SK-N-MC (cell line): Measurements from ENCODE around the gene KIF3C.
"Not testable (repeated sequence)": the region's sequence is repeated elsewhere in the genome, so short reads cannot be mapped to it uniquely, and the experiment has no call there.

Experiments used
- DNase-seq: peaks from one replicate; pipeline ENCODE4 v3.0.0-alpha.2; 2011; ENCODE audit warnings: low read depth, low spot score
- H3K27ac ChIP-seq: fragments of 200-600 bp; sonication (generic); 2 replicates; pipeline ENCODE4 v1.5.1; 2016; ENCODE audit warnings: mixed run types
- H3K36me3 ChIP-seq: fragments of 200-600 bp; sonication (generic); 2 replicates; pipeline ENCODE4 v1.6.1; 2017; ENCODE audit warnings: antibody characterized with exemption, low read length, mixed read lengths; ENCODE audit not compliant: insufficient read depth
- H3K4me3 ChIP-seq: fragments of 200-600 bp; sonication (generic); 2 replicates; pipeline ENCODE4 v1.5.1; 2016
- H3K9ac ChIP-seq: fragments of 200-600 bp; sonication (generic); 2 replicates; pipeline ENCODE4 v1.8.0; 2017; ENCODE audit warnings: mixed run types, mixed read lengths; ENCODE audit not compliant: insufficient read length
- H3K9me3 ChIP-seq: fragments of 200-600 bp; sonication (generic); 2 replicates; pipeline ENCODE4 v1.6.1; 2017; ENCODE audit warnings: low read depth, mild to moderate bottlenecking, antibody characterized with exemption, low read length, moderate library complexity, mixed read lengths
- EZH2 ChIP-seq: fragments of 200-600 bp; sonication (generic); IDR thresholded peaks from one replicate; pipeline ENCODE4 v1.6.1; 2017; ENCODE audit warnings: antibody characterized with exemption
- FOXP2 ChIP-seq: optimal IDR thresholded peaks from 2 replicates; pipeline ENCODE3; 2011; ENCODE audit warnings: mild to moderate bottlenecking, moderate library complexity; ENCODE audit not compliant: insufficient read depth; ENCODE audit errors: extremely low read length, control extremely low read depth
- POLR2AphosphoS5 ChIP-seq: IDR thresholded peaks from 2 replicates; pipeline ENCODE4 v1.6.1; 2012; ENCODE audit warnings: mild to moderate bottlenecking, low read depth, low read length, borderline replicate concordance

The KIF3C gene

DNA sequence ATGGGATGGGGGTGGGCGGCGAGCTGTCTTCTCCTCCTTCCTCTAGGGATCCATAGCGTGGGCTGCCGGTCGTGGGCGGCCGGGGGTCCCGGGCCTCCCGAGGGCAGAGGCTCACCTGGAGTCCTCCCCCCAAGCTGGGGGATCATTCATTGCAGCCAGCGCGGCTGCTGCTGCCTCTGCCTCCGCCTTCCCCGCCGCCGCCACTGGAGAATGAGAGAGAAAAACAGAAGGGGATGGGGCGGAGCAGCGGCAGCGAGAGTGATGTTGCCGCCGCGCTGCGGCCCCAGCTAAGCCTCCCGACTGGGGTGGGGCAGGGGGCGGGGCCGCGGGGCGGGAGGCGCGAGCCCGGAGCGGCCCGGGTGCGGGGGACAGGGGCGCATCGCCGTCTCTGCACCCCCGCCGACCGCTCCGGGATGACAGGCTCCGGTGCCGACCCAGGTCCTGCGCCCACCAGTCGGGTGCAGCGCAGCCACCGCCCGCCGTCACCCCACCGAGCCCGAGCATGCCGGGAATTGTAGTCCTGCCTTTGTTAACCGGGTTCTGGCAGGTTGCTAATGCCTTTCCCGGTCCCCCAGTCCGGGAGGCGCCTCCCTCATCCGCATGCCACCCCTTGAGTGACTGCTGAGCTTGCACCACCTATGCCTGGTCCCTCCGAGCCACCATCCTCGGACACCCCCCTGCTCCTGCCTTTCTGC lies at the start of gene KIF3C:
KIF3C (minus strand) TSS at position 225 of the 695 bp plus-strand sequence. CDS start 580 bp downstream, outside the sequence.
- peak within 1 kb of the TSS; percentile 81 for H3K9ac ChIP-seq
- no peaks in the 10 kb centered on the region for H3K36me3 ChIP-seq
- H3K27ac ChIP-seq = no peak within 1 kb of the TSS
- H3K4me3 ChIP-seq = peak within 1 kb of the TSS; percentile 92
- DNase-seq = no peak
- H3K9me3 ChIP-seq = no peaks in the 10 kb centered on the region
- TF ChIP-seq EZH2 (no peak), POLR2AphosphoS5 (peak; percentile 71), FOXP2 (peak; percentile 65)

DNA sequence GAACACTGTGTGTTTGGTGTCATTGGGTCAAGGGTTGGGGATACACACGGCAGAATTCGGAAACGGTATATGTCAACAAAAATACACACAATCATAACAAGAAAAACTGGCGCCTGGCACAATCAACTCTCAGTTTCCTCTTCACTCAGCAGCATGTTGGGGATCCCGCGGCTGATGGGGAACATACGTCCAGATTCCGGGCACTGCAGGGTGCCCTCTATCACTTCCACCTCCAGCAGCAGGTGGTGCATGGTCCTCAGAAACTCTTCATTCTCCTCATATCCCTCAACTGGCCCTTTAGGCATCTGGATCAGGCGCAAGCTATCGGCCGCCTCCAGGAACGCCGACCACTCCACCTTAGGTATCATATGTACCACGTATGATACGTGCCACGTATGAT lies 45.8 kb upstream of the KIF3C start:
- not testable (repeated sequence) for H3K36me3 ChIP-seq, DNase-seq, H3K9ac ChIP-seq, H3K9me3 ChIP-seq, H3K4me3 ChIP-seq, H3K27ac ChIP-seq

- no peak for TF ChIP-seq FOXP2
- TF ChIP-seq EZH2 = no peak
- TF ChIP-seq POLR2AphosphoS5 = no peak
- DNase-seq = no peak
- no peaks in the 10 kb centered on the region for H3K9me3 ChIP-seq
- no peak overlapping the region for H3K4me3 ChIP-seq
- H3K9ac ChIP-seq = no peak overlapping the region
- H3K36me3 ChIP-seq = no peaks in the 10 kb centered on the region
- H3K27ac ChIP-seq = no peak overlapping the region
Observed at GRCh38 chr2:26025509-26025908, 43.2 kb upstream of the KIF3C start.

DNA sequence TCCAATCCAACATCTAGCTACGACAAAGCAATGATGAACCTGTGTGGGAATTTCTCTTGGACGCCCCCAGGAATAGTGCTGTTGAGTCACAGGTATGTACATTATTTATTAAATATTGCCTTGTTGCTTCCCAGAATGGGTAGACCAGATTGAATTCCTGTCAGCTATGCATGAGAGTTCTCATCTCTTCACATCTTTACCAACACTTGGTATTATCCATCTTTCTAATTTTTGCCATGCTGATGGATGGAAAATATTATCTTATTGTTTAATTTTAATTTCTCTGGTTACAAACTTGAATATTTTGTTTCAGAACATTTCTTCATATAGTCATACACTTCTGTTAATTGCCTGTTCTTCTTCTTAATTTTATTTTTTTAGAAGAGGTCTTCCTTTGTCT lies 42.0 kb upstream of the KIF3C start:
- no peak overlapping the region for H3K9ac ChIP-seq
- no peak for TF ChIP-seq FOXP2
- TF ChIP-seq POLR2AphosphoS5 = no peak
- no peak for TF ChIP-seq EZH2
- H3K27ac ChIP-seq = no peak overlapping the region
- DNase-seq = no peak
- H3K36me3 ChIP-seq = no peaks in the 10 kb centered on the region
- no peaks in the 10 kb centered on the region for H3K9me3 ChIP-seq
- H3K4me3 ChIP-seq = no peak overlapping the region

GRCh38 chr2:26020231-26020640 lies 37.9 kb upstream of the KIF3C start:
- no peak overlapping the region for H3K27ac ChIP-seq
- H3K9me3 ChIP-seq = no peaks in the 10 kb centered on the region
- no peak overlapping the region for H3K9ac ChIP-seq
- no peak for DNase-seq
- no peak overlapping the region for H3K4me3 ChIP-seq
- TF ChIP-seq POLR2AphosphoS5 (no peak), EZH2 (no peak), FOXP2 (no peak)
- no peaks in the 10 kb centered on the region for H3K36me3 ChIP-seq

- DNase-seq = no peak
- H3K4me3 ChIP-seq = no peak overlapping the region
- no peaks in the 10 kb centered on the region for H3K9me3 ChIP-seq
- TF ChIP-seq POLR2AphosphoS5 = no peak
- TF ChIP-seq EZH2 = no peak
- no peak for TF ChIP-seq FOXP2
- H3K36me3 ChIP-seq = no peaks in the 10 kb centered on the region
- H3K9ac ChIP-seq = no peak overlapping the region
- H3K27ac ChIP-seq = no peak overlapping the region
Observed at GRCh38 chr2:26018184-26019055, 36.1 kb upstream of the KIF3C start.

DNA sequence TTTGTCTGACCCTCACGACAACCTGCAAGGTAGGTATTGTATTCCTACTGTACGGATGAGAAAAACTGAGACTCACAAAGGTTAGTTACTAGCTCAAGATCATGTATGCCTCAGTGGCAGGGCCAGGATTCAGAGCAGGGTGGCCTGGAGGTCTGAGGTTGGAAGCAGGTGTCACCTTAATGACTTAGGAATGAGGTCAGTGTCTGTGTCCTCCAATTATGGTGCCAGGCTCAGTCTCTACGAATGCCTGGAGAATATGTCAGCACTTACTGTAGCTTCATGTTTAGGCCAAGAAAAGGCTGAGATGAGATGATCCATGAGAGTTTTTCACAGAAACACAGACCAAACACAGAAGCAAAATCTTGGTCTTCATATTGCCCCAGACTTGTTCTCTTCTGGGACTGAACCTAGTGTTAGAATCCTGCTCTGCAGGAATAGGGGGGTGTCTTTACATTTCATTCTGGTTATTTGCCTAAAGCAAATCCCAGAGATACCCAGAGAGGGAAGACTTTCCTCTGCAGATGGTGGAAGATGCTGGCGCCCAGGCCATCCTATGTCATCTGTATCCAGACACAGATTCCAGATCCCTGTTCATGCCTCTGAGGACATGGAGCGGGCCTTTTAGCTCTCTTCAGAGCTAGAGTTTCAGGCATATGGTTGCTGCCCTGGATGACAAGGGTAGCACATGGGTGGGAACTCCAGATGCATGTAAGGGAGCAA lies 35.3 kb upstream of the KIF3C start:
- DNase-seq = no peak
- Histone ChIP-seq H3K9ac (no peak overlapping the region), H3K9me3 (no peaks in the 10 kb centered on the region), H3K4me3 (no peak overlapping the region), H3K36me3 (no peaks in the 10 kb centered on the region), H3K27ac (no peak overlapping the region)
- TF ChIP-seq POLR2AphosphoS5 (no peak), FOXP2 (no peak), EZH2 (no peak)

DNA sequence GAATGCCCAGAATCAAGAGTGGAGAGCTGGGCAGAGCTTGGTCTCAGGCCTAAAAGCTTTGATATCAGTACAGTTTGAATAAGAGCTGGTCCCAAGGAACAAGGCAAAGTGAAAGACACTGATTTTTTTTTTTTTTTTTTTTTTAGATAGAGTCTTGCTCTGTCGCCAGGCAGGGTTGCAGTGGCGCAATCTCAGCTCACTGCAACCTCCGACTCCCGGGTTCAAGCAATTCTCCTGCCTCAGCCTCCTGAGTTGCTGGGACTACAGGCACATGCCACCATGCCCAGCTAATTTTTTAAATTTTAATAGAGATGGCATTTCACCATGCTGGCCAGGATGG lies 34.4 kb upstream of the KIF3C start:
- DNase-seq, H3K4me3 ChIP-seq, H3K9ac ChIP-seq, H3K27ac ChIP-seq, H3K36me3 ChIP-seq, H3K9me3 ChIP-seq: not testable (repeated sequence)
